ENCODE measurements around the gene AGK. TPM values are rescaled to one million over a fixed set of nuclear protein-coding genes. Genes with fewer than 3 reads are reported as not detected.

Gene AGK
- total RNA-seq, 1 experiment from 2014 or later, result 32.2 TPM

- TF ChIP-seq SMAD4 (CRISPR knock-in tag; IDR thresholded peaks at IDR 0.05), result no peak
- no peak for TF ChIP-seq ZMAT4 (CRISPR knock-in tag; IDR thresholded peaks at IDR 0.05)
- TF ChIP-seq STAT6 (CRISPR knock-in tag; conservative IDR thresholded peaks at IDR 0.05; ENCODE audit: low read depth), result no peak
- no peak for TF ChIP-seq USF2 (CRISPR knock-in tag; IDR thresholded peaks at IDR 0.05)
These were observed 46.8 kb downstream of the AGK start (continued) for GRCh38 chr7:141597966-141598365.

GRCh38 chr7:141598408-141598807, 47.2 kb downstream of the AGK start:
- no peak overlapping the region; the same call in 1 of the 2 replicates for H3K27ac Mint-ChIP-seq
- POLR2A ChIA-PET, result no interaction called here
- H3K4me1 Mint-ChIP-seq, result peaks cover 14% of the 10 kb centered on the region
- H3K27me3 Mint-ChIP-seq (ENCODE audit: low read depth), result no peaks in the 10 kb centered on the region
- no peak for ATAC-seq
- H3K36me3 Mint-ChIP-seq, result peaks cover 32% of the 10 kb centered on the region
- no peak for TF ChIP-seq E2F5 (CRISPR knock-in tag; IDR thresholded peaks at IDR 0.05)
- TF ChIP-seq RELA (CRISPR knock-in tag; IDR thresholded peaks at IDR 0.05; ENCODE audit: borderline replicate concordance), result no peak
- TF ChIP-seq MLX (CRISPR knock-in tag; IDR thresholded peaks at IDR 0.05), result no peak
- TF ChIP-seq ZNF121 (CRISPR knock-in tag; IDR thresholded peaks at IDR 0.05), result no peak
- no peak for TF ChIP-seq ELF4 (CRISPR knock-in tag; IDR thresholded peaks at IDR 0.05; ENCODE audit: low read depth)
- no peak for TF ChIP-seq HMGA2 (CRISPR knock-in tag; IDR thresholded peaks at IDR 0.05)
- no peak for TF ChIP-seq ZMAT4 (CRISPR knock-in tag; IDR thresholded peaks at IDR 0.05)
- no peak for TF ChIP-seq NR2C2 (CRISPR knock-in tag; IDR thresholded peaks at IDR 0.05)
- no peak for TF ChIP-seq FOXK1 (CRISPR knock-in tag; IDR thresholded peaks at IDR 0.05)
- TF ChIP-seq CBFB (CRISPR knock-in tag; IDR thresholded peaks at IDR 0.05; ENCODE audit: low read depth), result no peak
- TF ChIP-seq GABPB1 (CRISPR knock-in tag; IDR thresholded peaks at IDR 0.05), result no peak
- no peak for TF ChIP-seq ZNF425 (CRISPR knock-in tag; conservative IDR thresholded peaks at IDR 0.05)
- no peak for TF ChIP-seq CREB1 (CRISPR knock-in tag; IDR thresholded peaks at IDR 0.05)
- no peak for TF ChIP-seq ZBTB43 (CRISPR knock-in tag; IDR thresholded peaks at IDR 0.05)
- CTCF ChIA-PET, result no interaction called here
- H3K9me3 Mint-ChIP-seq, result no peaks in the 10 kb centered on the region
- no peak overlapping the region for H3K4me3 Mint-ChIP-seq
- no peak for DNase-seq (ENCODE audit: low spot score)
